CD1c-positive myeloid dendritic cell (primary cell): ENCODE results near the gene LYZL1.
"Not testable (repeated sequence)": the region's sequence is repeated elsewhere in the genome, so short reads cannot be mapped to it uniquely, and the experiment has no call there.

Source experiments
- DNase-seq: peaks from one replicate; pipeline ENCODE4 v3.0.0-alpha.2; 2016; ENCODE audit errors: extremely low spot score

LYZL1 gene

DNA sequence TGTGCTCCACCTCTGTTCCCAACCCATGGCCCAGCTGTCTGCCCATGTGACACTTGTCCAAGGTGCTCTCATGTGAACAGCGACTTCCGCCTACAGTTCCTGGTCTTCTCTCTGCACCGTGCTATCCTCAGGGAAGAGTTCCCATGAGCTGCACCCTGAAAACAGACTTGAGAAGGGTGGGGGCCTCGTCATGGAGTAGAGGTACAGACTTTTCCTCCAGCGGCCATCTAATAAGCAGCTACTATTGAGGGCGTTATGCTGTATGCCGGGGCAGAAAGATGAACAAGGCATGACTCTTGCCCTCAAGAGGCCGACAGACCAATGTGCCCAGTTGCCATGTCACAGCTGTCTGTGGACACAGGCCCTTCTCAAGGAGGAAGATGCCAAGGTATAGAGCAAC is 25.4 kb upstream of the LYZL1 start:
- DNase-seq: no peak

DNA sequence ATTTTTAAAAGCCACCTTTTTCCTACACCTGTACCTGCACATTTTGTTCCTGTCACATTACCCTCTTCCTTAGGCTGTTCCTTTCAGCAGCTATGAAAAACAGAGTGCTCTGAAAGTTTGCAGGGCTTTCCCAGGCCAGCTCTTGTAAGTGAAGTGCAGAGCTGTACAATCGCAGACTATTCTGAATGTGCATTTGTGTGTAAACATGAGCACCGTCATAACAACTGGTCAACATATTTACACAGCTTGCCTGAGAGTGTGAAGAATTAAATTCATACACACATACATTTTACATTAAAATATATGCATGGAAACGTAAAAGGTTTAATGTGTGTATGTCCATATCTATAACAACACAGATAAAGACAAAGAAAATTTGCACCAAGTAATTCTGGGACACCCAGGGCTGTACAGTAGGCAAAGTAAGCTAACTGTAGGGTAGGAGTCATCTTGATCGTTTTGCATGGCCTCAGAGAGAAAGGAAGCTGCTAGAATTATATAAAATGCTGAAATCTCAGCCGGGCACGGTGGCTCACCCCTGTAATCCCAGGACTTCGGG is 23.6 kb upstream of the LYZL1 start:
- no peak for DNase-seq

DNA sequence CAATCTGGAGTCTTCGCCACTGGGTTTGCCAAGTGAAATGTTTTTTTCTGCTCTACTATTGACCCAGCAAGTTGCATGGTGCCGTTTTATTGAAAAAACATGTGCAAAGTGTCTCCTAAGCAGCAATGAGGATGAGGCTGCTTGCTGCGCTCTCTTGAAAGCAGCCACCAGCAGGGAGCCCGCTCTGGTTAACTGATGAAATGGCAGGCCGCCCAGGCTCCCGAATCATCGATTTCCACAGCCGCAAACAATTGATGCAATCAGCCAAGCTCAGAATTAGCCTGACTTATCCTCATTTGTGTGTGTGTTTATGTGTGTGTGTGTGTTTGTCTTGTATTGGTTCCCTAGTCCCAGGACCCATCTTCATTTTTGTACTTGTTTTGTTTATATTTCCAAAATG is 22.2 kb upstream of the LYZL1 start:
- no peak for DNase-seq

DNA sequence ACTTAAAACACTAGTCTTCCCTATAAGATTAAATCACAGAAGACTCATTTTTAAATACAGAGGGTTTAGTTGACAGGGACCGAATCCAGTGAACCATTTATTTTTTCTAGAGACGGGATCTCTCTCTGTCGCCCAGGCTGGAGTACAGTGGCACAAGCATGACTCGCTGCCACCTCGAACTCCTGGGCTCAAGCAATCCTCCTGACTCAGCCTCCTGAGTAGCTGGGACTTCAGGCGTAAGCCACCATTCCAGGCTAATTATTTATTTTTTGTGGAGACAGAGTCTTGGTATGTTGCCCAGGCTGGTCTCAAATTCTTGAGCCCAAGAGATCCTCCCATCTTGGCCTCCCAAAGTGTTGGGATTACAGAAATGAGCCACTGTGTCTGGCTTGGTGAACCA is 20.9 kb upstream of the LYZL1 start:
- DNase-seq: no peak

DNA sequence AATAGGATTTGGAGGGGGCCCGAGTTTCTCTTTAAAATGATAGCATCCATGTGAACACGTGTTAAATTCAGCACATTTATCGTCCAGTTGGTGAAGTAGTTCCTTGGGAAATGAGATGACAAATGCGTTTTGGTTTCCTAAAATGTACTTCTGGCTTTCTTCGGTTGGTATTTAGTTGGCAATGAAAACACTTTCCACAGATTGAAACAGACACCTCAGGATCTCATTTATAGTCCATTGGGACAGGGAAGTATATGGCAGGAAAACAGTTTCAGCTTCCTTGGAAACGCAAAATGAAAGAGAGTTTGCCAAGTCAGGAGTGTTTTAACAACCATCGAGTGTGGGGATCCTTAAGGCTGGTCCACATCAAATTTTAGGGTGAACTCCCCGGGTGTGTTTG is 19.4 kb upstream of the LYZL1 start:
- DNase-seq: no peak

DNA sequence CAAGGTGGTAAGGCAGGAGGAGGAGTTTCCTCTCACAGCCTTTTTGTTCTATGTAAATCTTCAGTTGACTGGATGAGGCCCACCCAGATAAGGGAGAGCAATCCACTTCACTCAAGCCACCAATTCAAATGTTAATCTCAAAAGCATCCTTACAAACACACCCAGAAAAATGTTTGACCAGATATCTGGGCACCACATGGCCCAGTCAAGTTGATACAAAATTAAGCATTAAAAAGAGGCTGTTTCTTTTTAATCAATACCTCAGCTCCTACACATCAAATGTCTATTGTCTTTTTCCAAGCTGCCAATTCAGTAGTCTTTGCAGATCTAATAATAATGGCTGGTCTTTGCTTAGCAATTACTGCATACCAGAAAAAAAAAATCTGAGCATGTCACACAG is 18.0 kb upstream of the LYZL1 start:
- DNase-seq: no peak

DNA sequence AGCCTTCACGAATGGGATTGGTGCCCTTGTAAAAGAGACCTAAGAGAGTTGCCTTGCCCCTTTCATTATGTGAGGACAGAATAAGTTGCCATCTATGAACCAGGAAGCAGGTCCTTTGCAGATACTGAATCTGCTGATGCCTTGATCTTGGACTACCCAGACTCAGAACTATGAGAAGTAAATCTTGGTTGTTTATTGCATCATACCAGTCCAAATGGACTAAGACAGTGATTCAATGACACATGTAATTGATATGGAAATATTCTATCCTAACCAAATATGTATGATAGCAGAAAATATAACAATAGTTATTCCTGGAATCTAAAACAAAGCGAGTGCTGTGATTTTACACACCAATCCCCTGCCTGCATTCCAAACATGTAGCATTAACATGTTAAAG is 17.0 kb upstream of the LYZL1 start:
- no peak for DNase-seq

DNA sequence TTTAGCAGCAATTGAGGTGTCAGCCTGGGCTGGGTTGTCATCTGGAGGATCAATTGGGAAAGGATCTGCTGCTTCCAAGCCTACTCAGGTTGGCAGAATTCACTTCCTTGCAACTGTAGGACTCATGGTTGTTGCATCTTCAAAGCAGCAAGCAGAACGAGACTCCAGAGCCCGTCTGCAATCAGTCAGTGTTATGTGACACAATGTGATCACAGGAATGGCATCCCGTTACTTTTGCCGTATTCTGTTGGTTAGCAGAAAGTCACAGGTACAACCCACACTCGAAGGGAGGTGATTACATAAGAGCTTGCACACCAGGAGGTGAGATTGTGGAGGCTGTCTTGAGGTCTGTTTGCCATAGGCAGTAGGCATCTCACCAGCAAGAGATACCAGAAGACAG is 15.4 kb upstream of the LYZL1 start:
- no peak for DNase-seq

DNA sequence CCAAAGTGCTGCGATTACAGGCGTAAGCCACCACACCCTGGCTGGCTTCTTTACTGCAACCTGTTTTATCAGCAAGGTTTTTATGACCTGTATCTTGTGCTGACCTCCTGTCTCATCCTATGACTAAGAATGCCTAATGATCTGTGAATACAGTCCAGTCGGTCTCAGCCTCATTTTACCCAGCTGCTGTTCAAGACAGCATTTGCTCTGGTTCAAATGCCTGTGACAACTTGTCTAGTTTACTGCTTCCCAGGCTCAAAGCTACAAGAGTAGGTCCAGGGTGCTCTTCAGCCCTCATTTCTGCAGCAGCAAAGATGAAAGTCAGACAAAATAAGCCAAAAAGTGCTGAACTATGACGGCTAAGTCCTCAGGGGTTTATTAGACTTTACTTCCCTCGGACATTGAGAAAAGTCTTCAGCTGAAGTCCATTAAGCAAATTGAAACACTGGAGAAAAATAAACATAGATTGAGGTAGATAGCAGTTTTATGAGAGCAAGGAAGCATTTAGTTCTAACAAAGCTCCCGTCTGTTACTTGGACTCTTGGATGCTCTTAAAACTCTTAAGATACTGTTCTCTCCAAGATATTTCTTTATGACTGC is 12.5 kb upstream of the LYZL1 start:
- no peak for DNase-seq

DNA sequence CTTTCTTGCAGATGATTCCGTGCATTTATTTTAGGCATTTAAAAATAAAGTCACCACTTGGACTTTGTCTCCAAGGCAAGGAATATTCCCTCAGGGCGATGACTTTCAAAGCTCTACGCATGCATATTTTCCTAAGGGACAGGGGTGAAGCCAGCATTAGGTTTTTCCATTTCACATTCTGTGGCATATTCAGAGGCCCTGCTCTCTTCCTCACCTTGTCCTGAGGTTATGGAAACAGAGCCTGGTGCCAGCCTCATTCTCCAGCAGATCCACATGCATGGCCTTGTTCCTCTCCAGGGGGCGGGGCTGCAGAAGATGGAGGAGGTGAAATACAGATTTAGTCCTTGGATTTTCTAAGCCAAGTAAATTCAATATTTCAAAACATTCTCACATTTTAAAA is 11.6 kb upstream of the LYZL1 start:
- DNase-seq: no peak

DNA sequence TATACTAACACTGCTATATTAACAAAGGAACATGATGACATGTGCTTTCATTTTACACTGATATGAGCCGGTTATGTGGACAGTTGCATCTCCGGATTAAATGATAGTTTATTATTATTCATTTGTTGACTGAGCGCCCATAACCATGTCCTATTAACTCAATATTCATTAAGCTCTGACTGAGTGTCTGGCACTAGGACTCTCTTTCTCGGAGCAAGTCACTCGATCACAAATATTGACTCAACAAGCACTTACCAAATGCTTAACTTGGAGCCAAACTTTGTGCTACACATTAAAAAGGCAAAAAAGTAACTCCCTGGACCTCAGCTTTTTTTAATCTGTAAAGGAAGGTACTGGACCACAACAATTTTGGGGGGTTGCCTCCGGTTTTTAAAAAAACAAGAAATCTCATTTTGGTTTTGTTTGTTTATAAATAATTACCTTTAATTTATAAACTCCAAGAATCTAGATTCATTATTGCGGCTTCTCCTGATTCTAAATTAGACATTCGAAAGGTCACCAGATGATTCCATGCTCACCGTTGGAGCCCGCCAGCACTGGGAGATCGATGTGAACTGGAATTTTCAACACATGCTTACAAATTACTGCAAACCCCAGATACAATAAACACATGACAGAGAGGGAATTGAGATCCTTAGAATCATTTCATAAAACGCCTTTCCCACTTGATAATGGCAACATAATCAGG is 8.9 kb upstream of the LYZL1 start:
- DNase-seq: no peak

DNA sequence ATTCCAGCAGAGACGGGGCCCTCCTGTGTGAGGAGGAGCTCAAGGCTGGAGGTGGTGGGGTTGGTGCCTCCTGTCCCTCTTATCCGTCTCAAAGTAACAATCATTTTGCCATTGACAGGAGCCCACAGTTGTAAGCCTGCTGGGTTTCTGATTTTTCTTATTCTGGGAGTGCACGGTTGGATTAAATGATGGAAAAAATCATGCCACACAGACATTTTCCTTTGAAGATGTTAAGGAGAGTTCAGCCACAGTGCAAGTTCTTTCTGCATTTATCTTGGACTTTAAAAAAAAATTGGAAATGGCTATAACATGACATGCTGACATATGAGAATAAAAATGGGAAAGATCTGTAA is 8.4 kb upstream of the LYZL1 start:
- no peak for DNase-seq

DNA sequence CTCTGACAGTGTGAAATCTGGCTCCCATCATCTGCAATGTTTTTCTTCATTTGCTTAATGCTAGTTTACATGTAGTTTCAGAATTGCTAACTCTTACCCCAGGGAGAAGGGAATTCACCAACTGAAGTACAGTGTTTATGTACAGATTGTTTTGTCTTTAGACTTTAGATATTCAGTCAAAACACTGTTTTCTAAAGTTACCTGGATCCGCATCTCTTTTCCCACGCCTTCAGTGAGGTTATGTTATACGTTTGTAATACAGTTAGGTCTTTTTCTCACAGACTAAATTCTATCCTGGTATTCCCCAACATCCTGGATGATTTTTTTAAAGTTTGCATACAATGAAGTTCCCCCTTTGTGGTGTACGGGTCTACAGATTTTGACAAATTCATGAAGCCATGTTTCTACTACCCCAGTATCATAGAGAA is 3.2 kb upstream of the LYZL1 start:
- no peak for DNase-seq

DNA sequence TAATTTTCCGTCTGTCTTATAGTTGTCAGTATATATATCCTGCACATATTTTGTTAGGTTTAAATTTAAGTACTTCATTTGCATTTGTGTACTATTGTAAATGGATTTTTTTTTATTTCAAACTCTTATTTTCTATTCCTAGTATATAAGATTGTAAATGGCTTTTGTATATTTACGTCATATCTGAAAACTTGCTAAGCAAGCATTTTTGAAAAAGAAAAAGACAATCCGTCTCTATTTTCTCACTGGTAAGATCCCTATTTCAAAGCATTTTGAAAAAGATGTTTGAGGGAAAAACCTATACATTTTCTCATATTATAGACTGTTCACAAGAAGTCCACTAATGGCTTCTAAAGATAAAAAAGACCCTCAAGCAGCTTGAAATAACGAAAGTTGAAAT is 1.2 kb upstream of the LYZL1 start:
- no peak for DNase-seq

DNA sequence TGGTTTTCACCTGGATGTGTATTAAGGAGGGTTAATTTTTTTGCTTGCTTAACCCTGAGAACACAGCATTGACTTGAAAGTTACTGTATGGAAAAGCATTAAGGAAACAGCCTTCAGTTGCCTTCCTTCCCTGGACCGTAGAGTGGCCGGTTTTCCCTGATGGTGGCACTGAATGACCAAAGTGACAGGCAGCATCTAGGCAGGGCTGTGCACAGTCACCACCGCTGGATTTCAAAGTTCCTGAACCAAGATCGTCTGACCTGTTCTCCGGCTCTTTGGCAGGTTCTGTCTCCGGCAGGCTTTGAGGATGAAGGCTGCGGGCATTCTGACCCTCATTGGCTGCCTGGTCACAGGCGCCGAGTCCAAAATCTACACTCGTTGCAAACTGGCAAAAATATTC is 2.7 kb downstream of the LYZL1 start:
- DNase-seq: not testable (repeated sequence)

DNA sequence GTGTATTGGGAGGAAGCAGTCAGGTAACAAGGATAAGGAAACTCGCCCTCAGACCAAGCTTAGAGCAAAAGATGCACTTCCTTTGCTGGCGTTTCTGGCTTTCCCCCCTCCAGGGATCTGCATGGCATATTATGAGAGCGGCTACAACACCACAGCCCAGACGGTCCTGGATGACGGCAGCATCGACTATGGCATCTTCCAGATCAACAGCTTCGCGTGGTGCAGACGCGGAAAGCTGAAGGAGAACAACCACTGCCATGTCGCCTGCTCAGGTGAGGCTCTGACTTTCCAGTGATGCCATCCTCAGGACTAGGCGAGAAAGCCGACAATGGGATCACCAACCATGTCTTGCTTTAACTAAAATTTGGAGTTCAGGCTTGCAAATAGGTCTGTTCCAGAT is 3.5 kb downstream of the LYZL1 start:
- DNase-seq: not testable (repeated sequence)

DNA sequence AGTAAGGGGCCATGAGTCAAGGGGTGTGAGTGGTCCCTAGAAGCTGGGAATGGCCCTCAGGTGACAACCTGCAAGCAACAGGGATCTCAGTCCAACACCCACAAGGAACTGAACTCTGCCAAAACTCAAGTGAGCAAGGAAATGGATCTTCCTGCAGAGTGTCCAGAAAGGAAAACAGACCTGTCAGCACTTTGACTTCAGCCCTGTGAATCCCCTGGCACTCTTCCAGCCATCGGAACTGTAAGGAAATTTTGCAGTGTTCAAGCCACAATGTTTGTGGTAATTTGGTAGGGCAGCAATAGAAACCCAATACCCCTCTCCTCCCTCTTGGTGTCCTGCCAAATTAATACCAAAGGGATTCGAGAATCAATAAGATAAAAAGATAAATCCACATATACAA is 6.9 kb downstream of the LYZL1 start:
- DNase-seq: no peak

DNA sequence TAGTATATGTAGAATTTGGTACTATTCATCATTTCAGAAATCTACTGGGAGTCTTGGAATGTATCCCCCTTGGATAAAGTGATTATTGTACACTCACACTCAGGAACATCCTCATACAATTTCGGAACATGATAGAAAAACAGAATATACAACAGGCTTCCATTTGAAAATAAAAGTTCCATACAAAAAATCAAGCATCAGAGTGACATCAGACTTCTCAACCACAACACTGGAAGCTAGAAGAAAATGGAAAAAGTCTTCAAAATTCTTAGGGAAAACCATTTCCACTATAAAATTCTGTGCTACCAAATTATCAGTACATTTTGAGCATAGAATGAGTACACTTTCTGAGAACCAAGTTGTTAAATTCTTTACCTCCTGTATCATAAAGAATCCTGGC is 8.8 kb downstream of the LYZL1 start:
- DNase-seq: no peak

DNA sequence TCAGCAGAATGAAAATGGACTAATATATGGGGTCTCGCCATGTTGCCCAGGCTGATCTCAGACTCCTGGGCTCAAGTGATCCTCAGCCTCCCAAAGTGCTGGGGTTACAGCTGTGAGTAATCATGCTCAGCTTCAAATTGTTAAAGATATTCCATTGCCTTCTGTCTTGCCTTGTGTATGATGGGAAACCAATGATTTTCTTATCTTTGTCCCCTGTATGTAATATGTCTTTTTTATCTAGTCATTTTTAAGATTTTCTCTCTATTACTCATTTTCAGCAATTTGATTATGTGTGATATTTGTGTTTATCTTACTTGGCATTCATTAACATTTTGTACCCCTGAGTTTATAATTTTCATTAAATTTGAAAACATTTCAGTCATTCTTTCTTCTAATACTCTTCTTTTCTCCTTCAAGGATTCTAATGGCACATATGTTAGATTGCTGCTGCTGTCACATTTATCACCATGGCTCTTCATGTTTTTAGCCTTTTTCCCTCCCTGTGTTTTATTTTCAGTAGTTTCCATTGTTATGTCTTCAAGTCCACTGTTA is 12.6 kb downstream of the LYZL1 start:
- no peak for DNase-seq

DNA sequence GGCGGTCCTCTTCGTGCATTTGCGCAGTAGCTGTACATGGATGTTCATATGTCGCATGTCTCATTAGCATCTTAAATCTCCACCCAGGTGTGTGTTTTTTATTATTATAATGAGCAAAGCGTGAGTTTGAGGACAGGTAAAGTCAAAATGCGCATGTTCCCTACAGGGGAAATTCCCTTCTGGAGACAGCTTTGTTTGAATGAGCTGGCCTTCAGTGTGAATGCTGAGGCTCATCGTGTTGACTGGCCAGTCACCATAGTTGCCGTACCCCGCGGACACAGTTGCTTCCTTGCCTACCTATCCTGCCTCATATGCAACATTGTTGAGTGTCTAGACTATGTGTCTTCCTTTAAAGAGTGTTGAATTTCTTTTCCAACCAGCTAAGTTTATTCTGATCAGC is 13.6 kb downstream of the LYZL1 start:
- DNase-seq: no peak

DNA sequence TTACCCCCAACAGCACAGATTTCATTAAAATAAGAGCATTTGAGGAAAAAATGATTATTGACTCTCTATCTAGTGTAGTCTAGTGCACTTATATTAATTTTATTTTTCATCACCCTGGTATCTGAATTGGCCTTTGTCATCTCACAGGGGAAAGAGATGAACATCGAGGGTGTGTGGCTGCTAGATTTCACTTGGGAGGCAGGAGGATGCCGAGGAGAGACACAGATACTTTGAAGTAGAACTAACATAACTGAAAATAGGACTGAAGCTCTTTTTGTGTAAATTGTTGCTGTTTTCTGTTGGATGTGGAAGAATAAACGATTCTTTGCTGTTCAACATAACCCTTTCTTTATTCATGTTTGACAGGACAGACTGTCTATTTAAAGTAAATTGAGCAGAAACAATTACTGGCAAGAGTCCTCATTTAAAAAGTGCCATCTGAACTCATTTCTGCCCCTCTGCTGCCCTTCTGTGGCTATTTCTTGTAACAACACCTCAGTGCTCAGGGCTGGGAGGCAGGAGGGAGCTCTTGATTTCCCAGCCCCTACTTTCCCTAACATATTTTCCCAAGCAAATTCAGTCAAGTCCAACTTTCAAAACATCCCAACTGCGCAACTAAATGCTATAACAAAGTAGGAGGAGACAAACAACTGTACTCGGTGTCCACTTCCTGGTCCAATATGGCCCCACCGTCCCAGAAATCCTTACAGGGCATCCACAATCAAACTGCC is 15.6 kb downstream of the LYZL1 start:
- peak; percentile 43 for DNase-seq

DNA sequence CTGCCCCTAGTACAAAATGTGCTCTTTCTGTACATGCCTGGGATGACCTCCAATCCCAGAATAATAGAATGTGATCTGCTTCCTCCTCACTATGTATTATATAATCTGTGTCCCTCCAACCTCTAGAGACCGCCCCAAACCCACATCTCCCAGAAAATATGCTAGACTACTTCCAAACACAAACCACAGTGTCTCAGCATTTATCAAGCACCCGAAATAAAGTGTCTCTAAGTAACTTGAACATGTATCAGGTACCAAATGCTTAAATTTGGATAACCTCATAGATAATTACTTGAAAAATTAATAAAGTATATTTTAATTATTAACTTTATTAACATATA is 16.1 kb downstream of the LYZL1 start:
- no peak for DNase-seq

DNA sequence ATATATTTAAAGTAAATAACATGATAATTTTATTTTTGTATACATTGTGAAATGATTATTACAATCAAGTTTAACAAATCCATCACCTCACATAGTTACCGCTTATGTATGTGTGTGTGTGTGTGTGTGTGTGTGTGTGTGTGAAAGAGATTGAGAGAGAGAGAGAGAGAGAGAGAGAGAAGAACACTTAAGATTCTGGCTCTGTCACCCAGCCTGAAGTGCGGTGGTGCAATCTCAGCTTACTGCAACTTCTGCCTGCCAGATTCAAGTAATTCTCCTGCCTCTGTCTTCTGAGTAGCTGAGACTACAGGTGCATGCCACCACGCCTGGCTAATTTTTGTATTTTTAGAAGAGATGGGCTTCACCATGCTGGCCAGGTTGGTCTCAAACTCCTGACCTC is 17.8 kb downstream of the LYZL1 start:
- no peak for DNase-seq
